ENCODE data around the gene NEXN.

The NEXN gene

DNA sequence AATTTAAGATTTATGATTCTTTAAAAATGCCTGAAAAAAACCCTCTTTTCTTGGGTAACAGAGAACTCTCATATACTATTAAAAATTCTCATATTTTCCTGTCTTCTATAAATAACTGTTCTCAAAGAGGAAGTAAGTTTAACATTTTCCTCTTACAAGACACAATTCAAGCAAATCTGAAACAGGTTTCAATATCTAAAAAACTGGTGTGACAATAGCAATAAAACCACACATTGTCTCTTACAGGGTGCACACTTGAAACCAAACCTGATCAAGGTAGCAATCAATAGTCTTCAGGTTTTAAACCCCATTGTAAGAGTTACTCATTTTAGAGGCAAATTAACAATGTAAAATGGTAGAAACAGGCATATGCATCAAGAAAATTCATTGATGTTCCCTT lies 62.4 kb downstream of the NEXN start:
- Histone ChIP-seq H3K27ac (replicated peaks) (no peak overlapping the region), H3K27me3 (ENCODE audit: insufficient read depth, poor library complexity, severe bottlenecking) (no peaks in the 10 kb centered on the region), H3K4me3 (replicated peaks; ENCODE audit: insufficient read depth, low read length) (no peak overlapping the region)
- no peak for DNase-seq (ENCODE audit: low read depth in 1 of 2, low spot score in 1 of 2)
- TF ChIP-seq SPI1 (IDR thresholded peaks at IDR 0.05; ENCODE audit: borderline replicate concordance, low read depth) = no peak
- TF ChIP-seq, protein P1, sequence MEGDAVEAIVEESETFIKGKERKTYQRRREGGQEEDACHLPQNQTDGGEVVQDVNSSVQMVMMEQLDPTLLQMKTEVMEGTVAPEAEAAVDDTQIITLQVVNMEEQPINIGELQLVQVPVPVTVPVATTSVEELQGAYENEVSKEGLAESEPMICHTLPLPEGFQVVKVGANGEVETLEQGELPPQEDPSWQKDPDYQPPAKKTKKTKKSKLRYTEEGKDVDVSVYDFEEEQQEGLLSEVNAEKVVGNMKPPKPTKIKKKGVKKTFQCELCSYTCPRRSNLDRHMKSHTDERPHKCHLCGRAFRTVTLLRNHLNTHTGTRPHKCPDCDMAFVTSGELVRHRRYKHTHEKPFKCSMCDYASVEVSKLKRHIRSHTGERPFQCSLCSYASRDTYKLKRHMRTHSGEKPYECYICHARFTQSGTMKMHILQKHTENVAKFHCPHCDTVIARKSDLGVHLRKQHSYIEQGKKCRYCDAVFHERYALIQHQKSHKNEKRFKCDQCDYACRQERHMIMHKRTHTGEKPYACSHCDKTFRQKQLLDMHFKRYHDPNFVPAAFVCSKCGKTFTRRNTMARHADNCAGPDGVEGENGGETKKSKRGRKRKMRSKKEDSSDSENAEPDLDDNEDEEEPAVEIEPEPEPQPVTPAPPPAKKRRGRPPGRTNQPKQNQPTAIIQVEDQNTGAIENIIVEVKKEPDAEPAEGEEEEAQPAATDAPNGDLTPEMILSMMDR (IDR thresholded peaks at IDR 0.05; ENCODE audit: insufficient read depth, low read length) = no peak
- no peak for TF ChIP-seq GABPA (IDR thresholded peaks at IDR 0.05; ENCODE audit: low read depth)
- no peak for TF ChIP-seq POLR2AphosphoS5 (IDR thresholded peaks at IDR 0.05; ENCODE audit: low read depth)
- TF ChIP-seq, protein P2, sequence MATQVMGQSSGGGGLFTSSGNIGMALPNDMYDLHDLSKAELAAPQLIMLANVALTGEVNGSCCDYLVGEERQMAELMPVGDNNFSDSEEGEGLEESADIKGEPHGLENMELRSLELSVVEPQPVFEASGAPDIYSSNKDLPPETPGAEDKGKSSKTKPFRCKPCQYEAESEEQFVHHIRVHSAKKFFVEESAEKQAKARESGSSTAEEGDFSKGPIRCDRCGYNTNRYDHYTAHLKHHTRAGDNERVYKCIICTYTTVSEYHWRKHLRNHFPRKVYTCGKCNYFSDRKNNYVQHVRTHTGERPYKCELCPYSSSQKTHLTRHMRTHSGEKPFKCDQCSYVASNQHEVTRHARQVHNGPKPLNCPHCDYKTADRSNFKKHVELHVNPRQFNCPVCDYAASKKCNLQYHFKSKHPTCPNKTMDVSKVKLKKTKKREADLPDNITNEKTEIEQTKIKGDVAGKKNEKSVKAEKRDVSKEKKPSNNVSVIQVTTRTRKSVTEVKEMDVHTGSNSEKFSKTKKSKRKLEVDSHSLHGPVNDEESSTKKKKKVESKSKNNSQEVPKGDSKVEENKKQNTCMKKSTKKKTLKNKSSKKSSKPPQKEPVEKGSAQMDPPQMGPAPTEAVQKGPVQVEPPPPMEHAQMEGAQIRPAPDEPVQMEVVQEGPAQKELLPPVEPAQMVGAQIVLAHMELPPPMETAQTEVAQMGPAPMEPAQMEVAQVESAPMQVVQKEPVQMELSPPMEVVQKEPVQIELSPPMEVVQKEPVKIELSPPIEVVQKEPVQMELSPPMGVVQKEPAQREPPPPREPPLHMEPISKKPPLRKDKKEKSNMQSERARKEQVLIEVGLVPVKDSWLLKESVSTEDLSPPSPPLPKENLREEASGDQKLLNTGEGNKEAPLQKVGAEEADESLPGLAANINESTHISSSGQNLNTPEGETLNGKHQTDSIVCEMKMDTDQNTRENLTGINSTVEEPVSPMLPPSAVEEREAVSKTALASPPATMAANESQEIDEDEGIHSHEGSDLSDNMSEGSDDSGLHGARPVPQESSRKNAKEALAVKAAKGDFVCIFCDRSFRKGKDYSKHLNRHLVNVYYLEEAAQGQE (IDR thresholded peaks at IDR 0.05; ENCODE audit: insufficient replicate concordance, low read depth) = no peak

DNA sequence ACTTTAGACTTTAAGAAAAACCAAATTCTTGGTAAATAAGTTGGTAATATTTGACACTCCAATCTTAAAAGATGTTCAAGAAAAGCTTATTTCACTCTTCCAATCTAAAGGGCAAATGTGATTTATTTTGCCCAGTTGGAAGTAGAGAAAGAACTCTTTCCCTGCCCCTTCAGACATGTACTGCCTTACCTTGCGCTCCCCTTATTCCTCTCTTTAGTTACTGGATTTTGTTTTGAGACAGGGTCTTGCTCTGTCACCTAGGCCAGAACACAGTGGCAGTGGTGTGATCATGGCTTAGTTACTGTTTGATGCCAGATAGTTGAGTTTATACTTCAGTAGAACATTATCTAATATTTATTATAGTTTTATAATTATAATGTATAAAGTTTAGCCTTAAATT lies 62.9 kb downstream of the NEXN start:
- no peak for DNase-seq (ENCODE audit: low read depth in 1 of 2, low spot score in 1 of 2)
- no peak for TF ChIP-seq SPI1 (IDR thresholded peaks at IDR 0.05; ENCODE audit: borderline replicate concordance, low read depth)
- no peak for TF ChIP-seq POLR2AphosphoS5 (IDR thresholded peaks at IDR 0.05; ENCODE audit: low read depth)
- TF ChIP-seq, protein P2 (IDR thresholded peaks at IDR 0.05; ENCODE audit: insufficient replicate concordance, low read depth) = no peak
- TF ChIP-seq, protein P1 (IDR thresholded peaks at IDR 0.05; ENCODE audit: insufficient read depth, low read length) = no peak
- no peak for TF ChIP-seq GABPA (IDR thresholded peaks at IDR 0.05; ENCODE audit: low read depth)
- Histone ChIP-seq H3K27me3 (ENCODE audit: insufficient read depth, poor library complexity, severe bottlenecking) (no peaks in the 10 kb centered on the region), H3K27ac (replicated peaks) (no peak overlapping the region), H3K4me3 (replicated peaks; ENCODE audit: insufficient read depth, low read length) (no peak overlapping the region)

DNA sequence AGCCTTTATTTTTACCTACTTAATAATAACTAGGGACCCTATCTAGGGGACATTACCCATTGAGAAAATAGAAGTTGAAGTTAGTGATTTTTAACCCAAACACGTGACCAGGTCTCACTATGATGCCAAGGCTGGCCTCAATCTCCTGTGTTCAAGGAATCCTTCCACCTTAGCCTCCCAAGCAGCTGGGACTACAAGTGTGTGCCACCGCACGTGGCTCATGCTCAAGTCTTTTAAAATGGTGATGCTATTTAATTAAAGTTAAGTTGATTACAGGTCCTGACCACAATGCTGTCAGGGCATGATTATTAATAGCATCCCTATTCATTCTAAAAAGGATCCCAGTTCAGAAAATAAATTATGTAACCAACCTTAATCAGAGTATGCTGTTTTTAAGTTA lies 65.5 kb downstream of the NEXN start:
- H3K4me3 ChIP-seq (replicated peaks; ENCODE audit: insufficient read depth, low read length) = no peak overlapping the region
- TF ChIP-seq, protein P2 (IDR thresholded peaks at IDR 0.05; ENCODE audit: insufficient replicate concordance, low read depth) = no peak
- no peak for TF ChIP-seq GABPA (IDR thresholded peaks at IDR 0.05; ENCODE audit: low read depth)
- H3K27ac ChIP-seq (replicated peaks) = no peak overlapping the region
- DNase-seq (ENCODE audit: low read depth in 1 of 2, low spot score in 1 of 2) = no peak
- H3K27me3 ChIP-seq (ENCODE audit: insufficient read depth, poor library complexity, severe bottlenecking) = no peaks in the 10 kb centered on the region

DNA sequence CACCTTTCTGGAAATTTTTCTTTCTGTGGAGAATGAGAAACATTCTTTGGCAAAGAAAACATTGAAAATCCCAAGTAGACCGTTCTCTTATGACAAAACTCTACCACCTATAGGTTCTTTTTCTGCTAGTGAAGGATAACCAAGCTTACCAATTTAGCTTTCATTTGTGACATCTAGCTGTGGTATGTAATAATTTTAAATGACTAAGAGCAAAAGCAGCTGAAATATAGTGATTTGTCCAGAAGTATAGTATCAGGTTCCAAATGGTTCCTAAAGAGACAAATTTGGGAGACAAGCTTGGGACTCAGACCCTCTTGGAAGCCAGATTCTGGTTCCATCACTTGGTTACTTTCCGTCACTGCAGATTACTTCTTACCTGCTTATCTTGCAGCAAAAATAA lies 66.1 kb downstream of the NEXN start:
- DNase-seq (ENCODE audit: low read depth in 1 of 2, low spot score in 1 of 2) = no peak
- Histone ChIP-seq H3K4me3 (replicated peaks; ENCODE audit: insufficient read depth, low read length) (no peak overlapping the region), H3K27ac (replicated peaks) (no peak overlapping the region), H3K27me3 (ENCODE audit: insufficient read depth, poor library complexity, severe bottlenecking) (no peaks in the 10 kb centered on the region)
- TF ChIP-seq SPI1 (IDR thresholded peaks at IDR 0.05; ENCODE audit: borderline replicate concordance, low read depth) (no peak), POLR2AphosphoS5 (IDR thresholded peaks at IDR 0.05; ENCODE audit: low read depth) (no peak), GABPA (IDR thresholded peaks at IDR 0.05; ENCODE audit: low read depth) (no peak)
- TF ChIP-seq, protein P2 (IDR thresholded peaks at IDR 0.05; ENCODE audit: insufficient replicate concordance, low read depth) = no peak
- TF ChIP-seq, protein P1 (IDR thresholded peaks at IDR 0.05; ENCODE audit: insufficient read depth, low read length) = no peak

All from HL-60 (cell line).